HK-2 (cell line): ENCODE measurements around the gene EFS.
"Not testable (repeated sequence)": the region's sequence is repeated elsewhere in the genome, so short reads cannot be mapped to it uniquely, and the experiment has no call there.

ENCODE experiments used
- DNase-seq: peaks from one replicate; pipeline ENCODE4 v3.0.0-alpha.2; 2018; ENCODE audit not compliant: unreplicated experiment

The EFS gene

GRCh38 chr14:23365036-23365731, at the start of gene EFS:
TSS of gene EFS (minus strand) at chr14:23365172. CDS start at chr14:23365025, 147 bp downstream.
- no peak for DNase-seq

- DNase-seq: no peak
Observed at GRCh38 chr14:23414254-23414653, 49.3 kb upstream of the EFS start.

GRCh38 chr14:23413681-23414080, 48.7 kb upstream of the EFS start:
- DNase-seq: no peak

- no peak for DNase-seq
Observed at GRCh38 chr14:23411563-23412525, 46.9 kb upstream of the EFS start.

- no peak for DNase-seq
Observed at GRCh38 chr14:23409966-23410635, 45.1 kb upstream of the EFS start.

GRCh38 chr14:23409475-23409874, 44.5 kb upstream of the EFS start:
- no peak for DNase-seq

GRCh38 chr14:23408307-23408630, 43.3 kb upstream of the EFS start:
- DNase-seq: no peak

- DNase-seq: no peak
Observed at GRCh38 chr14:23407516-23408306, 42.7 kb upstream of the EFS start, which contains the start of gene MYH6. TSS of gene MYH6 (minus strand) at chr14:23408273. CDS start at chr14:23407223, 1,050 bp downstream.

- DNase-seq: no peak
Observed at GRCh38 chr14:23406725-23407355, 41.9 kb upstream of the EFS start.

- no peak for DNase-seq
Observed at GRCh38 chr14:23406244-23406643, 41.3 kb upstream of the EFS start.

GRCh38 chr14:23405516-23406025, 40.6 kb upstream of the EFS start:
- no peak for DNase-seq

GRCh38 chr14:23405096-23405495, 40.1 kb upstream of the EFS start:
- no peak for DNase-seq

- DNase-seq: no peak
Observed at GRCh38 chr14:23404331-23404900, 39.4 kb upstream of the EFS start.

GRCh38 chr14:23403908-23404307, 38.9 kb upstream of the EFS start:
- no peak for DNase-seq

- DNase-seq: no peak
Observed at GRCh38 chr14:23403139-23403438, 38.1 kb upstream of the EFS start.

- no peak for DNase-seq
Observed at GRCh38 chr14:23402296-23403138, 37.5 kb upstream of the EFS start.

- no peak for DNase-seq
Observed at GRCh38 chr14:23401291-23401690, 36.3 kb upstream of the EFS start.

GRCh38 chr14:23400496-23401149, 35.7 kb upstream of the EFS start:
- not testable (repeated sequence) for DNase-seq

GRCh38 chr14:23399591-23399990, 34.6 kb upstream of the EFS start:
- no peak for DNase-seq
